Measurements from ENCODE around the gene RSBN1L.

The RSBN1L gene

GRCh38 chr7:77811516-77812289 lies 115.4 kb downstream of the RSBN1L start:
- peak; percentile 54 for DNase-seq

GRCh38 chr7:77812290-77812685 lies 116.0 kb downstream of the RSBN1L start:
- DNase-seq = no peak

GRCh38 chr7:77813180-77813579 lies 116.9 kb downstream of the RSBN1L start:
- DNase-seq = peak; percentile 92

GRCh38 chr7:77819021-77819420 lies 122.8 kb downstream of the RSBN1L start:
- peak; percentile 52 for DNase-seq

- no peak for DNase-seq
Observed at GRCh38 chr7:77820967-77821366, 124.7 kb downstream of the RSBN1L start.

- peak; percentile 91 for DNase-seq
Observed at GRCh38 chr7:77822269-77822668, 126.0 kb downstream of the RSBN1L start.

GRCh38 chr7:77823787-77824186 lies 127.5 kb downstream of the RSBN1L start:
- DNase-seq = no peak

GRCh38 chr7:77824636-77825035 lies 128.4 kb downstream of the RSBN1L start:
- DNase-seq = no peak

GRCh38 chr7:77825131-77825530 lies 128.9 kb downstream of the RSBN1L start:
- peak; percentile 63 for DNase-seq

GRCh38 chr7:77826300-77826699 lies 130.0 kb downstream of the RSBN1L start:
- no peak for DNase-seq

- DNase-seq = peak; percentile 91
Observed at GRCh38 chr7:77827999-77828398, 131.7 kb downstream of the RSBN1L start.

GRCh38 chr7:77830649-77831355 lies 134.5 kb downstream of the RSBN1L start:
- DNase-seq = peak; percentile 55

GRCh38 chr7:77831481-77831880 lies 135.2 kb downstream of the RSBN1L start:
- DNase-seq = no peak

GRCh38 chr7:77831953-77832352 lies 135.7 kb downstream of the RSBN1L start:
- DNase-seq = peak; percentile 46

Measured in OCI-M1 (cell line).